ENCODE results near the gene ALOX12B. TPM values are rescaled to one million over a fixed set of nuclear protein-coding genes. Genes with fewer than 3 reads are reported as not detected.

The ALOX12B gene
- total and polyA plus RNA-seq, 2 donors (not counting 1 experiment from before 2014, with no cell fraction given) = 0.57 to 0.69 TPM

DNA sequence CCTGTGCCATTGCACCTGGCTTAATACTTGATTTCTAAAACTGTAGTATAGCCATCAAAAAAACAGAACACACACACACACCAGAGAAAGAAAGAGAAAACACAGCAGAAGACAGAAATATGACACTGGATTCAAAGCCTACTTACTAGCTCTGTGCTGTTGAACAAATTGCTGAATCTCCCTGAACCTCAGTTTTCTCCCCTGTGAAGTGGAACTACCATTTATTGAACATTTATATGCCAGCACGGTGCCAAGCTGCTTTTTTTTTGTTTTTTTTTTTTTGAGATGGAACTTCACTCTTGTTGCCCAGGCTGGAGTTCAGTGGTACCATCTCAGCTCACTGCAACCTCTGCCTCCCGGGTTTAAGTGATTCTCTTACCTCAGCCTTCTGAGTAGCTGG, 13.2 kb upstream of the ALOX12B start:
- Mint-ChIP-seq H3K27ac (no peak overlapping the region), H3K27me3 (peaks cover 7% of the 10 kb centered on the region), H3K4me3 (no peak overlapping the region), H3K9me3 (ENCODE audit: insufficient read depth) (no peaks in the 10 kb centered on the region), H3K4me1 (no peaks in the 10 kb centered on the region)
- no peaks in the 10 kb centered on the region for H3K36me3 ChIP-seq (replicated peaks in 1 of 2; ENCODE audit: control extremely low read depth in 1 of 2, control insufficient read depth in 1 of 2, extremely low read depth in 1 of 2, insufficient read depth in 2 of 2, low read length in 1 of 2)
- no peak overlapping the region for H2AFZ ChIP-seq (ENCODE audit: insufficient read depth, low read depth, low read length, poor library complexity, severe bottlenecking)
- H3K27ac ChIP-seq (ENCODE audit: low read length in 2 of 2) = no peak overlapping the region
- H3K4me2 ChIP-seq (replicated peaks; ENCODE audit: low read depth, low read length, poor library complexity, severe bottlenecking) = no peak overlapping the region
- ChIA-PET POLR2A (interaction anchor here (0.6 kb wide), 1 partner anchor 21 kb away, joined by 3 read pairs; no protein-coding TSS in a partner anchor), CTCF (interaction anchor here (0.9 to 20.5 kb wide), 5 partner anchors 8 to 42 kb away, joined by 3 to 360 read pairs (median 7); no protein-coding TSS in a partner anchor)
- no peak overlapping the region for H3K4me3 ChIP-seq (ENCODE audit: control extremely low read depth in 1 of 5, extremely low read depth in 1 of 5, insufficient read depth in 1 of 5, low read depth in 2 of 5, low read length in 4 of 5)
- WGBS (ENCODE audit: insufficient coverage) = no CpG with 5 or more reads among the region's 2 CpGs
- no peaks in the 10 kb centered on the region for H3K9me3 ChIP-seq (ENCODE audit: control extremely low read depth in 1 of 3, control insufficient read depth in 2 of 3, insufficient read depth in 1 of 3, low read length in 2 of 3)
- no peaks in the 10 kb centered on the region for H3K79me2 ChIP-seq (ENCODE audit: control insufficient read depth, insufficient read depth, low read length)
- no peak for TF ChIP-seq EZH2 (IDR thresholded peaks at IDR 0.05; ENCODE audit: borderline replicate concordance, insufficient read depth, low read depth, low read length, poor library complexity, severe bottlenecking)
- TF ChIP-seq, protein P1, sequence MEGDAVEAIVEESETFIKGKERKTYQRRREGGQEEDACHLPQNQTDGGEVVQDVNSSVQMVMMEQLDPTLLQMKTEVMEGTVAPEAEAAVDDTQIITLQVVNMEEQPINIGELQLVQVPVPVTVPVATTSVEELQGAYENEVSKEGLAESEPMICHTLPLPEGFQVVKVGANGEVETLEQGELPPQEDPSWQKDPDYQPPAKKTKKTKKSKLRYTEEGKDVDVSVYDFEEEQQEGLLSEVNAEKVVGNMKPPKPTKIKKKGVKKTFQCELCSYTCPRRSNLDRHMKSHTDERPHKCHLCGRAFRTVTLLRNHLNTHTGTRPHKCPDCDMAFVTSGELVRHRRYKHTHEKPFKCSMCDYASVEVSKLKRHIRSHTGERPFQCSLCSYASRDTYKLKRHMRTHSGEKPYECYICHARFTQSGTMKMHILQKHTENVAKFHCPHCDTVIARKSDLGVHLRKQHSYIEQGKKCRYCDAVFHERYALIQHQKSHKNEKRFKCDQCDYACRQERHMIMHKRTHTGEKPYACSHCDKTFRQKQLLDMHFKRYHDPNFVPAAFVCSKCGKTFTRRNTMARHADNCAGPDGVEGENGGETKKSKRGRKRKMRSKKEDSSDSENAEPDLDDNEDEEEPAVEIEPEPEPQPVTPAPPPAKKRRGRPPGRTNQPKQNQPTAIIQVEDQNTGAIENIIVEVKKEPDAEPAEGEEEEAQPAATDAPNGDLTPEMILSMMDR (IDR thresholded peaks at IDR 0.05) = no peak
- H3K27me3 ChIP-seq (replicated peaks in 1 of 4; ENCODE audit: control extremely low read depth in 1 of 4, control insufficient read depth in 3 of 4, insufficient read depth in 4 of 4, low read length in 3 of 4) = no peaks in the 10 kb centered on the region
- no peak overlapping the region for H3K9ac ChIP-seq (ENCODE audit: low read length)
- intact Hi-C loops (cut with micrococcal nuclease) = no loop called here
- no peak for ATAC-seq (ENCODE audit: low read depth)
- no peak for DNase-seq
- H3K4me1 ChIP-seq (ENCODE audit: control insufficient read depth in 2 of 2, insufficient read depth in 2 of 2, low read length in 2 of 2) = no peaks in the 10 kb centered on the region
- H4K20me1 ChIP-seq (ENCODE audit: control insufficient read depth, insufficient read depth, low read length, poor library complexity, severe bottlenecking) = no peaks in the 10 kb centered on the region

DNA sequence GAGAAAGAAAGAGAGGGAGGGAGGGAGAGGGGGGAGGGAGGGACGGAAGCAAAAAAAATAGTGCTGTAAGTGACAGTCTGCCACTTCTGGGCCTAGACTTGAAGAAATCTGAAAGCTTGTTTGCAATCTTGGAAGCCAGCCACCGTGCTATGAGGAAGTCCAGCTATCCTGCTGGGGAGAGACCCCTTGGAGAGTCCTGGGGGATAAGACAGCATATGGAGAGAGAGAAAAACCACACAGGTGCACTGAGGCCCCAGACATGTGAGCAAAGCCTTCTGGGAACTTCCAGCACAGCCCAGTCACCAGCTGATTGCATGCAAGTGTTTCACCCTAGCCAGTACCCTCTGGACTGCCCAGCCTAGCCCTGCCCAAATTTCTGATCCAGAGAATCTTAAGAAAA, 12.6 kb upstream of the ALOX12B start:
- Histone ChIP-seq H3K27me3 (replicated peaks in 1 of 4; ENCODE audit: control extremely low read depth in 1 of 4, control insufficient read depth in 3 of 4, insufficient read depth in 4 of 4, low read length in 3 of 4) (no peaks in the 10 kb centered on the region), H3K4me1 (ENCODE audit: control insufficient read depth in 2 of 2, insufficient read depth in 2 of 2, low read length in 2 of 2) (no peaks in the 10 kb centered on the region), H3K9ac (ENCODE audit: low read length) (no peak overlapping the region), H3K4me3 (ENCODE audit: control extremely low read depth in 1 of 5, extremely low read depth in 1 of 5, insufficient read depth in 1 of 5, low read depth in 2 of 5, low read length in 4 of 5) (no peak overlapping the region), H3K9me3 (ENCODE audit: control extremely low read depth in 1 of 3, control insufficient read depth in 2 of 3, insufficient read depth in 1 of 3, low read length in 2 of 3) (no peaks in the 10 kb centered on the region), H2AFZ (ENCODE audit: insufficient read depth, low read depth, low read length, poor library complexity, severe bottlenecking) (no peak overlapping the region), H3K79me2 (ENCODE audit: control insufficient read depth, insufficient read depth, low read length) (no peaks in the 10 kb centered on the region), H3K36me3 (replicated peaks in 1 of 2; ENCODE audit: control extremely low read depth in 1 of 2, control insufficient read depth in 1 of 2, extremely low read depth in 1 of 2, insufficient read depth in 2 of 2, low read length in 1 of 2) (no peaks in the 10 kb centered on the region), H4K20me1 (ENCODE audit: control insufficient read depth, insufficient read depth, low read length, poor library complexity, severe bottlenecking) (no peaks in the 10 kb centered on the region), H3K27ac (ENCODE audit: low read length in 2 of 2) (no peak overlapping the region), H3K4me2 (replicated peaks; ENCODE audit: low read depth, low read length, poor library complexity, severe bottlenecking) (no peak overlapping the region)
- CTCF ChIA-PET = interaction anchor here (0.9 to 2.4 kb wide), 3 partner anchors 10 to 41 kb away, joined by 3 to 17 read pairs (median 5); no protein-coding TSS in a partner anchor
- DNase-seq (no peak), ATAC-seq (ENCODE audit: low read depth) (no peak)
- H3K27ac Mint-ChIP-seq = no peak overlapping the region
- H3K9me3 Mint-ChIP-seq (ENCODE audit: insufficient read depth) = no peaks in the 10 kb centered on the region
- POLR2A ChIA-PET = no interaction called here
- peaks cover 7% of the 10 kb centered on the region for H3K27me3 Mint-ChIP-seq
- TF ChIP-seq, protein P1 (IDR thresholded peaks at IDR 0.05) = no peak
- TF ChIP-seq EZH2 (IDR thresholded peaks at IDR 0.05; ENCODE audit: borderline replicate concordance, insufficient read depth, low read depth, low read length, poor library complexity, severe bottlenecking) = no peak
- WGBS (ENCODE audit: insufficient coverage) = 54% methylated on average over 2 of the region's 2 CpGs
- intact Hi-C loops (cut with micrococcal nuclease) = no loop called here
- no peaks in the 10 kb centered on the region for H3K4me1 Mint-ChIP-seq
- H3K4me3 Mint-ChIP-seq = no peak overlapping the region

All from B cell (primary cell).